Measurements from ENCODE around the gene AKNAD1. TPM values are rescaled to one million over a fixed set of nuclear protein-coding genes. Genes with fewer than 3 reads are reported as not detected.

AKNAD1 gene
- total and polyA plus RNA-seq, 2 experiments from 2014 or later: not detected

DNA sequence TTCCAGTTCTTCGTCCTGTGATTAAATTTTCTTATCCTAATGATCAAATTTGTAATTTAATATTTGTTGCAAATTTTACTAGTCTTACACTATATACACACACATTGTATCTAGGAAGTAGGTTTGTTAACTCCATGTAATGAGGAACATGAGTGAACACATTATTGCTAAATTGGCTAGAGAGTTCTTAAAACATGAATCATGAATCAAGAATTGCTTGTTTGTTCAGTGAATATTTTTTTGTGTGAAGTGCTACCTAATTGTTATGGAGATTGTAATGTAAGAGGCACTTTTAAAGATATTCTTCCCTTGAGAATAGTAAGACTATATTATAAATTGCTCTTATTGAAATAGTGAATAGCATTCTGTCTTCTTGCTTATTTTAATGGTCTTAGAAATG lies 24.5 kb upstream of the AKNAD1 start:
- H3K27me3 ChIP-seq: no peaks in the 10 kb centered on the region
- DNase-seq (ENCODE audit: low read depth in 1 of 2, low spot score in 1 of 2): peak in 1 of 2 donors; percentile 48
- H3K36me3 ChIP-seq: no peaks in the 10 kb centered on the region
- H3K27ac ChIP-seq: no peak overlapping the region
- H3K4me3 ChIP-seq: no peak overlapping the region
- peaks cover 5% of the 10 kb centered on the region for H3K4me1 ChIP-seq (ENCODE audit: low read depth)
- TF ChIP-seq, protein P1, sequence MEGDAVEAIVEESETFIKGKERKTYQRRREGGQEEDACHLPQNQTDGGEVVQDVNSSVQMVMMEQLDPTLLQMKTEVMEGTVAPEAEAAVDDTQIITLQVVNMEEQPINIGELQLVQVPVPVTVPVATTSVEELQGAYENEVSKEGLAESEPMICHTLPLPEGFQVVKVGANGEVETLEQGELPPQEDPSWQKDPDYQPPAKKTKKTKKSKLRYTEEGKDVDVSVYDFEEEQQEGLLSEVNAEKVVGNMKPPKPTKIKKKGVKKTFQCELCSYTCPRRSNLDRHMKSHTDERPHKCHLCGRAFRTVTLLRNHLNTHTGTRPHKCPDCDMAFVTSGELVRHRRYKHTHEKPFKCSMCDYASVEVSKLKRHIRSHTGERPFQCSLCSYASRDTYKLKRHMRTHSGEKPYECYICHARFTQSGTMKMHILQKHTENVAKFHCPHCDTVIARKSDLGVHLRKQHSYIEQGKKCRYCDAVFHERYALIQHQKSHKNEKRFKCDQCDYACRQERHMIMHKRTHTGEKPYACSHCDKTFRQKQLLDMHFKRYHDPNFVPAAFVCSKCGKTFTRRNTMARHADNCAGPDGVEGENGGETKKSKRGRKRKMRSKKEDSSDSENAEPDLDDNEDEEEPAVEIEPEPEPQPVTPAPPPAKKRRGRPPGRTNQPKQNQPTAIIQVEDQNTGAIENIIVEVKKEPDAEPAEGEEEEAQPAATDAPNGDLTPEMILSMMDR (IDR thresholded peaks at IDR 0.05; ENCODE audit: low read depth, low read length): no peak
- no peaks in the 10 kb centered on the region for H3K9me3 ChIP-seq (ENCODE audit: low read depth)

DNA sequence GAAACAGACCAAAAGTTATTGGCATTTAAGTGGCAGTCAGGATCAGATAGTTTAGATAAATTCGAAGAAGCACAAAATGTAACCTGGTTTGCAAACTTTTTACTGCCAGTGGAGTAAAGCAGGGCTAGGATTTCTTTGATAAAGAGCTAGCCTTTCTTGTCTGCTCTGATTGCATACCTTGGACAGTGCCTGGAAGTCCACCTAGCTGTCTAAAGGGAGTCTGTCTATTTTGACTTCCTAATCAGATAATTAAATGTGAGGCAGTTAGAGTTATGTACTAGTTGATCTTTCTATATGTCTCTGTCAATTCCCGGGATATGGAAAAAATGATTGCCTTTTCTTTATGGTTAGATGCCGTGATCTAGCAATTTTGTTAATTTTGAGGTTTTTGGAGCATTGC lies 24.0 kb upstream of the AKNAD1 start:
- peaks cover 5% of the 10 kb centered on the region for H3K4me1 ChIP-seq (ENCODE audit: low read depth)
- no peaks in the 10 kb centered on the region for H3K9me3 ChIP-seq (ENCODE audit: low read depth)
- H3K27ac ChIP-seq: no peak overlapping the region
- no peaks in the 10 kb centered on the region for H3K36me3 ChIP-seq
- TF ChIP-seq, protein P1 (IDR thresholded peaks at IDR 0.05; ENCODE audit: low read depth, low read length): no peak
- H3K4me3 ChIP-seq: no peak overlapping the region
- no peaks in the 10 kb centered on the region for H3K27me3 ChIP-seq
- peak; percentile 5 to 18 for DNase-seq (ENCODE audit: low read depth in 1 of 2, low spot score in 1 of 2)

DNA sequence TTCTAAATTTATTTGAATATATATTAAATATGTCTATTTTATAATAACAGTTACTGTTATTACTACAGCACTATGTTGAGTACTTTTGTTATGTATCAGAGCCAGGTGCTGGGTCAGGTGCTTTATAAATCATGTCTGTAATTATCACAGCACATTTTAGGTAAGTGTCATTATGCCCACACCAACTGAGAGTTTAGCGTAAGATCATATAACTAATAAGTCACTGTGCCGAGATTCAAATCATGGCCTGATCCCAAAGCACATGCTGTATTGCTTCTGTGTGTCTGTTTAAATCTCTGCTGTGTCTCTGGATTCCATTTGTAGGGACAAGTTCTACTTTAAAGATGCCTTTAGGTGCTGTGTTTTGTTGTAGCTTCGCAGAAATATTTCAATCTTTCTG lies 21.8 kb upstream of the AKNAD1 start:
- Histone ChIP-seq H3K4me1 (ENCODE audit: low read depth) (no peaks in the 10 kb centered on the region), H3K27ac (no peak overlapping the region), H3K9me3 (ENCODE audit: low read depth) (no peaks in the 10 kb centered on the region), H3K27me3 (no peaks in the 10 kb centered on the region), H3K36me3 (no peaks in the 10 kb centered on the region), H3K4me3 (no peak overlapping the region)
- TF ChIP-seq, protein P1 (IDR thresholded peaks at IDR 0.05; ENCODE audit: low read depth, low read length): no peak
- DNase-seq (ENCODE audit: low read depth in 1 of 2, low spot score in 1 of 2): no peak

DNA sequence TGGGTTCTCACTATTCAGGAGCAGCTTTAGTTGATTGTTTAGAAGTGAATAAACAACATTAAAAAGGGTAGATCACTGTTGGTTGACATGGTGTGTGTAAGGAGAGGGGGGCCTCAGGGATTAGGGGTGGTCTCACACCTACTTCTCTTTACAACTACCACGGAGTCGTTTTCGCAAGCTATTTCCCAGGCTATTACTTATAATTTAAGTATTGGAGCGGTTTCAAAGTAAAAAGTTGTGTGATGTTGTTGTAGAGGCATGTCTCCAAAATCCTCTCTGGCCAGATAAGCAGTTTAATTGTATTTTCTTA lies 21.2 kb upstream of the AKNAD1 start:
- no peaks in the 10 kb centered on the region for H3K9me3 ChIP-seq (ENCODE audit: low read depth)
- TF ChIP-seq, protein P1 (IDR thresholded peaks at IDR 0.05; ENCODE audit: low read depth, low read length): no peak
- no peaks in the 10 kb centered on the region for H3K27me3 ChIP-seq
- H3K4me1 ChIP-seq (ENCODE audit: low read depth): no peaks in the 10 kb centered on the region
- no peaks in the 10 kb centered on the region for H3K36me3 ChIP-seq
- peak overlapping the region; percentile 77 for H3K4me3 ChIP-seq
- no peak overlapping the region for H3K27ac ChIP-seq
- DNase-seq (ENCODE audit: low read depth in 1 of 2, low spot score in 1 of 2): no peak

DNA sequence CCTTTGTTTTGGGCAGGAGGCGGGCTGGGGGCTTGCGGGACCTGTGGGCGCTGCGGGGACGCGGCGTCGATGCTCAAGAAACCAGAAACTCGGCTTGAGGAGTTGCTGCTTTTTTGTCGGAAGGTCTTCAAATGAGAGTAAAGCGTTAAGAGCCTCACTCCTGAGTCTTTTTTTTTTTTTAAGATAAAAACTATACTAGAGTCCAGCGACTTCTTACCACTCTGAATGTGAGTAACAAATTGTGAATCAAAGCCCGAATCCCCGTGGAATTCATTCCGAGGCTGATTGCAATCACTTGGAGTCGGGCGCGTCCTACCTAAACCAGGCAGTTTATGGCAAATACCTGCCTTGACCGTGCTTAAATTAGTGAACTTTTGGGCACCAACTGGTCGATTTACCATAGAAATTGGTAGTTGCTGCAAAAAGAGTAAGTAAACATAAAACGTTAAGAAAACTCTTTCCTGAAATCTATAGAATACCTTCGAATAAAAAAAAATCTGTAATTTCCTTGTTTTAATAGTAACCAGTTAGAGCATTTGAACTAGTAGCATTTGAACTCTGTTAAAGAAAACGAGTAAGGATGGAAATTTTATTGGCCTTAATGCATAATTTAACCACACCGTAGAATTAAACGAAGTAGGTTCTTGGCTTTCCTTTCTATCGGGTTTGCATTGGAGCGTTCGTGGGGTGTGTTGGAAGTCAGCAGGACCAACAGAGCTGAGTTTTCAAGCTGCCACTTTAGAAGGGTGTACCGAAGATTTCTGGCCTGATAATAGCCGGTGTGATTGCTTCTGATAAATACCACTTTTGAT lies 20.7 kb upstream of the AKNAD1 start:
- no peaks in the 10 kb centered on the region for H3K27me3 ChIP-seq
- no peaks in the 10 kb centered on the region for H3K4me1 ChIP-seq (ENCODE audit: low read depth)
- no peak overlapping the region for H3K27ac ChIP-seq
- TF ChIP-seq, protein P1 (IDR thresholded peaks at IDR 0.05; ENCODE audit: low read depth, low read length): no peak
- no peaks in the 10 kb centered on the region for H3K9me3 ChIP-seq (ENCODE audit: low read depth)
- DNase-seq (ENCODE audit: low read depth in 1 of 2, low spot score in 1 of 2): peak; percentile 8 to 33
- H3K36me3 ChIP-seq: no peaks in the 10 kb centered on the region
- H3K4me3 ChIP-seq: peak overlapping the region; percentile 77
